Measurements from ENCODE around the gene MAGOH.

MAGOH gene

DNA sequence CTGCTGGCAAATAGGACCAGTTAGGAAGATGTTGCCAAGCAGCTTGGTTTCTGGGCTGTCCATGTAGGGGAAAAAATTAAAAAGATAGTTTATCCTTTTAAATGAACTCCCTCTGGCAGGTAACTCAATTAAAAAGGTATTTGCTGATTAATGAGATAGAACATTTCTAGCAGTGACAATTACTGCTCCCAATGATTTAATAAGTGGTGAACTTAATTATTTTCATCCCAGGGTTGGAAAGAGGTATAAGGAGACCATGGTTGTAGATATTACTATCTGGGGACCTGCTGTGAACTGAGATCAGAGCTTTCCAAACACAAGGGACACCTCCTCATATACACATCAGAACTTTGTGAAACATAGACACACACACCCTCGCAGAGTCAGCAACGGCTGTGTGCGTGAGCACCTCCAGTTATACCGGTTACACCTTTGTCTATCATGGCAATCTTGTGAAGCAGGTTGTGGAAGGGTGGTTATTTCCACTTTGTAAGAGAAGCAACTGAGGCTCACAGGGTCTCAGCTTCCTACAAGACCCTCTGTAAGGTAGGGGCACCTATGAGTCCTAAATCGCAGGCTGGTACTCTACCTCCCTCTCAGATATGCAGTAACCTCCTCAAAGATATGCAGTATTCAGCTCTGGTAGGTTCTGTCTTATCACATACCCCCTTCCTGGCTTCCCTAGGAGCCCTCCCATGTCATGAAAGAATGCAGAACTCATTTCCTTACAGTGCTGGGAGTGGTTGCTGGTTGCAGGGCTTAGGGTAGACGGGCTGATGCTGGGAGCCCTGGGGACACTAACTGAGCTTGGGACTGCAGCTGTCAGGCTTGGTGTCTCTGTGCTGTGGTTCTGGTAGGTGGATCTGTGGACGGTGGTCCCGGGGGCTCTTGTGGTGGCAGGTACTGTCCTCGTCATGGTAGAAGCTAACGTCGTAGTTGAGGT lies 18.5 kb upstream of the MAGOH start:
- no peak for TF ChIP-seq ZC3H10 (CRISPR knock-in tag; IDR thresholded peaks at IDR 0.05)
- no peak for TF ChIP-seq GLIS3 (CRISPR knock-in tag; IDR thresholded peaks at IDR 0.05)
- no peak for TF ChIP-seq PPARA (CRISPR knock-in tag; IDR thresholded peaks at IDR 0.05; ENCODE audit: borderline replicate concordance)
- TF ChIP-seq, protein P1, sequence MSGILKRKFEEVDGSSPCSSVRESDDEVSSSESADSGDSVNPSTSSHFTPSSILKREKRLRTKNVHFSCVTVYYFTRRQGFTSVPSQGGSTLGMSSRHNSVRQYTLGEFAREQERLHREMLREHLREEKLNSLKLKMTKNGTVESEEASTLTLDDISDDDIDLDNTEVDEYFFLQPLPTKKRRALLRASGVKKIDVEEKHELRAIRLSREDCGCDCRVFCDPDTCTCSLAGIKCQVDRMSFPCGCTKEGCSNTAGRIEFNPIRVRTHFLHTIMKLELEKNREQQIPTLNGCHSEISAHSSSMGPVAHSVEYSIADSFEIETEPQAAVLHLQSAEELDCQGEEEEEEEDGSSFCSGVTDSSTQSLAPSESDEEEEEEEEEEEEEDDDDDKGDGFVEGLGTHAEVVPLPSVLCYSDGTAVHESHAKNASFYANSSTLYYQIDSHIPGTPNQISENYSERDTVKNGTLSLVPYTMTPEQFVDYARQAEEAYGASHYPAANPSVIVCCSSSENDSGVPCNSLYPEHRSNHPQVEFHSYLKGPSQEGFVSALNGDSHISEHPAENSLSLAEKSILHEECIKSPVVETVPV (CRISPR knock-in tag; IDR thresholded peaks at IDR 0.05) = no peak
- TF ChIP-seq ZNF8 (CRISPR knock-in tag; IDR thresholded peaks at IDR 0.05) = no peak
- ATAC-seq = no peak

GRCh38 chr1:53255031-53255430 lies 16.7 kb upstream of the MAGOH start:
- no peak for ATAC-seq
- TF ChIP-seq, protein P2, sequence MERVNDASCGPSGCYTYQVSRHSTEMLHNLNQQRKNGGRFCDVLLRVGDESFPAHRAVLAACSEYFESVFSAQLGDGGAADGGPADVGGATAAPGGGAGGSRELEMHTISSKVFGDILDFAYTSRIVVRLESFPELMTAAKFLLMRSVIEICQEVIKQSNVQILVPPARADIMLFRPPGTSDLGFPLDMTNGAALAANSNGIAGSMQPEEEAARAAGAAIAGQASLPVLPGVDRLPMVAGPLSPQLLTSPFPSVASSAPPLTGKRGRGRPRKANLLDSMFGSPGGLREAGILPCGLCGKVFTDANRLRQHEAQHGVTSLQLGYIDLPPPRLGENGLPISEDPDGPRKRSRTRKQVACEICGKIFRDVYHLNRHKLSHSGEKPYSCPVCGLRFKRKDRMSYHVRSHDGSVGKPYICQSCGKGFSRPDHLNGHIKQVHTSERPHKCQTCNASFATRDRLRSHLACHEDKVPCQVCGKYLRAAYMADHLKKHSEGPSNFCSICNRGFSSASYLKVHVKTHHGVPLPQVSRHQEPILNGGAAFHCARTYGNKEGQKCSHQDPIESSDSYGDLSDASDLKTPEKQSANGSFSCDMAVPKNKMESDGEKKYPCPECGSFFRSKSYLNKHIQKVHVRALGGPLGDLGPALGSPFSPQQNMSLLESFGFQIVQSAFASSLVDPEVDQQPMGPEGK (CRISPR knock-in tag; IDR thresholded peaks at IDR 0.05; ENCODE audit: borderline replicate concordance) = no peak
- no peak for TF ChIP-seq POU6F1 (CRISPR knock-in tag; IDR thresholded peaks at IDR 0.05; ENCODE audit: borderline replicate concordance, low read depth)
- no peak for TF ChIP-seq BACH2 (CRISPR knock-in tag; IDR thresholded peaks at IDR 0.05; ENCODE audit: borderline replicate concordance)
- TF ChIP-seq ZC3H10 (CRISPR knock-in tag; IDR thresholded peaks at IDR 0.05) = no peak
- no peak for TF ChIP-seq ISL1 (CRISPR knock-in tag; IDR thresholded peaks at IDR 0.05)
- TF ChIP-seq ZNF70 (CRISPR knock-in tag; IDR thresholded peaks at IDR 0.05) = no peak
- TF ChIP-seq TOX (CRISPR knock-in tag; IDR thresholded peaks at IDR 0.05; ENCODE audit: borderline replicate concordance) = no peak
- no peak for TF ChIP-seq ZNF8 (CRISPR knock-in tag; IDR thresholded peaks at IDR 0.05)
- TF ChIP-seq ZNF565 (CRISPR knock-in tag; conservative IDR thresholded peaks at IDR 0.05; ENCODE audit: low read depth) = no peak
- no peak for TF ChIP-seq ZFP3 (CRISPR knock-in tag; IDR thresholded peaks at IDR 0.05)
- TF ChIP-seq GLIS3 (CRISPR knock-in tag; IDR thresholded peaks at IDR 0.05) = no peak

GRCh38 chr1:53254011-53254640 lies 15.8 kb upstream of the MAGOH start:
- ATAC-seq = peak; percentile 19; the same call in 2 of the 3 replicates
- no peak for TF ChIP-seq ZFP30 (CRISPR knock-in tag; IDR thresholded peaks at IDR 0.05)
- no peak for TF ChIP-seq POU6F1 (CRISPR knock-in tag; IDR thresholded peaks at IDR 0.05; ENCODE audit: borderline replicate concordance, low read depth)
- TF ChIP-seq ZNF70 (CRISPR knock-in tag; IDR thresholded peaks at IDR 0.05) = no peak

DNA sequence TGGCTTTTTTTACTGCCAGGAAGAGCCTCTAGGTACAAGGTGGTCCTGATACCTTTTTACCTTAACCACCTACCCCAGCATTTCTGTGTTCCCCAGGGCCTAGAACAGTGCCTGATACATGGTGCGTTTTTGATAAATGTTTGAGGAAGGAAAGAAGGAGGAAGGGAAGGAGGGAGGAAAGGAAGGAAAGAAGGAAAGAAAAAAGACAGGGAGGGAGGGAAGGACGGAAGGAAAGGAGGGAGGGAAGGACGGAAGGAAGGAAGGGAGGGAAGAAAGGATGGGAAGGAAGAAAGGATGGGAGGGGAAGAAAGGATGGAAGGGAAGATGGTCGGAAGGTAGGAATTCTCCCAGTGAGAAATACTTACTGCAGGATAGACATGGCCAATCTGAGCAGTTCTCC lies 12.0 kb upstream of the MAGOH start:
- no peak for ATAC-seq
- TF ChIP-seq TCF4 (CRISPR knock-in tag; IDR thresholded peaks at IDR 0.05; ENCODE audit: borderline replicate concordance) (no peak), ZFP30 (CRISPR knock-in tag; IDR thresholded peaks at IDR 0.05) (no peak), ARNTL (CRISPR knock-in tag; IDR thresholded peaks at IDR 0.05; ENCODE audit: borderline replicate concordance, low read depth) (no peak), ZC3H10 (CRISPR knock-in tag; IDR thresholded peaks at IDR 0.05) (no peak), BACH2 (CRISPR knock-in tag; IDR thresholded peaks at IDR 0.05; ENCODE audit: borderline replicate concordance) (no peak), ZNF70 (CRISPR knock-in tag; IDR thresholded peaks at IDR 0.05) (no peak), OSR1 (CRISPR knock-in tag; IDR thresholded peaks at IDR 0.05) (no peak), PPARA (CRISPR knock-in tag; IDR thresholded peaks at IDR 0.05; ENCODE audit: borderline replicate concordance) (no peak), POU6F1 (CRISPR knock-in tag; IDR thresholded peaks at IDR 0.05; ENCODE audit: borderline replicate concordance, low read depth) (no peak), ESRRG (CRISPR knock-in tag; IDR thresholded peaks at IDR 0.05) (no peak), ZNF565 (CRISPR knock-in tag; conservative IDR thresholded peaks at IDR 0.05; ENCODE audit: low read depth) (no peak), TOX (CRISPR knock-in tag; IDR thresholded peaks at IDR 0.05; ENCODE audit: borderline replicate concordance) (no peak), ISL1 (CRISPR knock-in tag; IDR thresholded peaks at IDR 0.05) (no peak)
- TF ChIP-seq, protein P1 (CRISPR knock-in tag; IDR thresholded peaks at IDR 0.05) = no peak
- TF ChIP-seq, protein P3, sequence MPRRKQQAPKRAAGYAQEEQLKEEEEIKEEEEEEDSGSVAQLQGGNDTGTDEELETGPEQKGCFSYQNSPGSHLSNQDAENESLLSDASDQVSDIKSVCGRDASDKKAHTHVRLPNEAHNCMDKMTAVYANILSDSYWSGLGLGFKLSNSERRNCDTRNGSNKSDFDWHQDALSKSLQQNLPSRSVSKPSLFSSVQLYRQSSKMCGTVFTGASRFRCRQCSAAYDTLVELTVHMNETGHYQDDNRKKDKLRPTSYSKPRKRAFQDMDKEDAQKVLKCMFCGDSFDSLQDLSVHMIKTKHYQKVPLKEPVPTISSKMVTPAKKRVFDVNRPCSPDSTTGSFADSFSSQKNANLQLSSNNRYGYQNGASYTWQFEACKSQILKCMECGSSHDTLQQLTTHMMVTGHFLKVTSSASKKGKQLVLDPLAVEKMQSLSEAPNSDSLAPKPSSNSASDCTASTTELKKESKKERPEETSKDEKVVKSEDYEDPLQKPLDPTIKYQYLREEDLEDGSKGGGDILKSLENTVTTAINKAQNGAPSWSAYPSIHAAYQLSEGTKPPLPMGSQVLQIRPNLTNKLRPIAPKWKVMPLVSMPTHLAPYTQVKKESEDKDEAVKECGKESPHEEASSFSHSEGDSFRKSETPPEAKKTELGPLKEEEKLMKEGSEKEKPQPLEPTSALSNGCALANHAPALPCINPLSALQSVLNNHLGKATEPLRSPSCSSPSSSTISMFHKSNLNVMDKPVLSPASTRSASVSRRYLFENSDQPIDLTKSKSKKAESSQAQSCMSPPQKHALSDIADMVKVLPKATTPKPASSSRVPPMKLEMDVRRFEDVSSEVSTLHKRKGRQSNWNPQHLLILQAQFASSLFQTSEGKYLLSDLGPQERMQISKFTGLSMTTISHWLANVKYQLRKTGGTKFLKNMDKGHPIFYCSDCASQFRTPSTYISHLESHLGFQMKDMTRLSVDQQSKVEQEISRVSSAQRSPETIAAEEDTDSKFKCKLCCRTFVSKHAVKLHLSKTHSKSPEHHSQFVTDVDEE (CRISPR knock-in tag; IDR thresholded peaks at IDR 0.05) = no peak
